ENCODE measurements around the gene BIRC5.
"Not testable (repeated sequence)": the region's sequence is repeated elsewhere in the genome, so short reads cannot be mapped to it uniquely, and the experiment has no call there.

Gene BIRC5

DNA sequence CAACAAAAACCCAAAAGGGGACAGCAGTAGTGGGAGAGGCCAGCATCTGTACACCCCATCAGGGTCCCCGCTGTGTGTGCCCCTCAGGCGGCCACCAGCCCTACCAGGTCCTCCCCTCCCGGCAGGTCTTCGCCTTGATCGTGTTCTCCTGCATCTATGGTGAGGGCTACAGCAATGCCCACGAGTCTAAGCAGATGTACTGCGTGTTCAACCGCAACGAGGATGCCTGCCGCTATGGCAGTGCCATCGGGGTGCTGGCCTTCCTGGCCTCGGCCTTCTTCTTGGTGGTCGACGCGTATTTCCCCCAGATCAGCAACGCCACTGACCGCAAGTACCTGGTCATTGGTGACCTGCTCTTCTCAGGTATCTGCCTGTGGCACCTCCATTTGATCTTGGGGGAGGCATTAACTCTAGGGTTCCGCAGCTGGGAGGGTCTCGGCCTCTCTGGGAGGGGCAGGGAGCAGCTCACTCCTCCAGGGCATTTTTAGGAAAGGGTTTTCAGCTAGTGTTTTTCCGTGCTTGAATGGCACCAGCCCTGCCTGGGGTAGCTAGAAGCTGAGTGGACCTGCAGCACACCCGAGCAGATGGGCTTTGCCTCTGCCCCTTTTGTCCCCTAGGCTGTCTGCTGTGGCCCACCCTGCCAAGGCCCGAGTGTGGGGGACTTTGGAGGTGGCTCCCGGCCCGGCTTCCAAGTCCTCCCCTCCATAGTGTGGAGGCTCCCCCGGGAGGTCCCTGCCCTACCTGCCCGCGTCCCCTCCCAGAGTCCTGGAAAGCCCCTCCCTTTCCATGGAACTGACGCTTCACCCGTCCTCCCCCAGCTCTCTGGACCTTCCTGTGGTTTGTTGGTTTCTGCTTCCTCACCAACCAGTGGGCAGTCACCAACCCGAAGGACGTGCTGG is 43.1 kb upstream of the BIRC5 start:
- TF ChIP-seq, protein P1, sequence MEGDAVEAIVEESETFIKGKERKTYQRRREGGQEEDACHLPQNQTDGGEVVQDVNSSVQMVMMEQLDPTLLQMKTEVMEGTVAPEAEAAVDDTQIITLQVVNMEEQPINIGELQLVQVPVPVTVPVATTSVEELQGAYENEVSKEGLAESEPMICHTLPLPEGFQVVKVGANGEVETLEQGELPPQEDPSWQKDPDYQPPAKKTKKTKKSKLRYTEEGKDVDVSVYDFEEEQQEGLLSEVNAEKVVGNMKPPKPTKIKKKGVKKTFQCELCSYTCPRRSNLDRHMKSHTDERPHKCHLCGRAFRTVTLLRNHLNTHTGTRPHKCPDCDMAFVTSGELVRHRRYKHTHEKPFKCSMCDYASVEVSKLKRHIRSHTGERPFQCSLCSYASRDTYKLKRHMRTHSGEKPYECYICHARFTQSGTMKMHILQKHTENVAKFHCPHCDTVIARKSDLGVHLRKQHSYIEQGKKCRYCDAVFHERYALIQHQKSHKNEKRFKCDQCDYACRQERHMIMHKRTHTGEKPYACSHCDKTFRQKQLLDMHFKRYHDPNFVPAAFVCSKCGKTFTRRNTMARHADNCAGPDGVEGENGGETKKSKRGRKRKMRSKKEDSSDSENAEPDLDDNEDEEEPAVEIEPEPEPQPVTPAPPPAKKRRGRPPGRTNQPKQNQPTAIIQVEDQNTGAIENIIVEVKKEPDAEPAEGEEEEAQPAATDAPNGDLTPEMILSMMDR (IDR thresholded peaks at IDR 0.05; ENCODE audit: insufficient read depth, low read depth, low read length, missing control alignments): no peak
- peak overlapping the region; percentile 40 for H3K4me3 ChIP-seq (ENCODE audit: low read depth, low read length)
- no peak for DNase-seq (ENCODE audit: low read depth)

DNA sequence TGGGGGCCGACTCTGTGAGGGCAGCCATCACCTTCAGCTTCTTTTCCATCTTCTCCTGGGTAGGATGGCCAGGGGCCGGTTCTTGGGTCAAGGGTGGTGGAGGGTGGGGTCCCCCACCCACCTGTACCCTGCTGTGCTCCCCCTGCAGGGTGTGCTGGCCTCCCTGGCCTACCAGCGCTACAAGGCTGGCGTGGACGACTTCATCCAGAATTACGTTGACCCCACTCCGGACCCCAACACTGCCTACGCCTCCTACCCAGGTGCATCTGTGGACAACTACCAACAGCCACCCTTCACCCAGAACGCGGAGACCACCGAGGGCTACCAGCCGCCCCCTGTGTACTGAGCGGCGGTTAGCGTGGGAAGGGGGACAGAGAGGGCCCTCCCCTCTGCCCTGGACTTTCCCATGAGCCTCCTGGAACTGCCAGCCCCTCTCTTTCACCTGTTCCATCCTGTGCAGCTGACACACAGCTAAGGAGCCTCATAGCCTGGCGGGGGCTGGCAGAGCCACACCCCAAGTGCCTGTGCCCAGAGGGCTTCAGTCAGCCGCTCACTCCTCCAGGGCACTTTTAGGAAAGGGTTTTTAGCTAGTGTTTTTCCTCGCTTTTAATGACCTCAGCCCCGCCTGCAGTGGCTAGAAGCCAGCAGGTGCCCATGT is 42.3 kb upstream of the BIRC5 start:
- peak overlapping the region; percentile 40 for H3K4me3 ChIP-seq (ENCODE audit: low read depth, low read length)
- not testable (repeated sequence) for DNase-seq (ENCODE audit: low read depth)

DNA sequence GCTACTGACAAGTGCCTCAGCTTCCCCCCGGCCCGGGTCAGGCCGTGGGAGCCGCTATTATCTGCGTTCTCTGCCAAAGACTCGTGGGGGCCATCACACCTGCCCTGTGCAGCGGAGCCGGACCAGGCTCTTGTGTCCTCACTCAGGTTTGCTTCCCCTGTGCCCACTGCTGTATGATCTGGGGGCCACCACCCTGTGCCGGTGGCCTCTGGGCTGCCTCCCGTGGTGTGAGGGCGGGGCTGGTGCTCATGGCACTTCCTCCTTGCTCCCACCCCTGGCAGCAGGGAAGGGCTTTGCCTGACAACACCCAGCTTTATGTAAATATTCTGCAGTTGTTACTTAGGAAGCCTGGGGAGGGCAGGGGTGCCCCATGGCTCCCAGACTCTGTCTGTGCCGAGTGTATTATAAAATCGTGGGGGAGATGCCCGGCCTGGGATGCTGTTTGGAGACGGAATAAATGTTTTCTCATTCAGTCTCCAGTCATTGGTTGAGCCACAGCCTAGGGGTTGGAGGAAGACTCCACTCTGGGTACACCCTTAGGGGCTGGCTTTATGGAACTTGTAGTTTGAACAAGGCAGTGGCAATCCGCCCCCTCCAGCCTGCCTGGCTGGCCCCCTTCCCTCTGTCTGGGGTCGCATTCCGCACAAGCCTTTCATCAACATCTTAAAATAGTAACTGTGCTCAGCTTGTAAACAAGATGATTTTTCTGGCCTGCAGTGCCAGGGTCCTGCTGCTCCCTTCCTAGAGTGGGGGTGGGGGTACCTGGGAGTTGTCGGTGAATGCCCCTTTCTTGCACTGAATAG is 41.6 kb upstream of the BIRC5 start:
- TF ChIP-seq, protein P1 (IDR thresholded peaks at IDR 0.05; ENCODE audit: insufficient read depth, low read depth, low read length, missing control alignments): no peak
- peak overlapping the region; percentile 40 for H3K4me3 ChIP-seq (ENCODE audit: low read depth, low read length)
- peak; percentile 40 for DNase-seq (ENCODE audit: low read depth)

DNA sequence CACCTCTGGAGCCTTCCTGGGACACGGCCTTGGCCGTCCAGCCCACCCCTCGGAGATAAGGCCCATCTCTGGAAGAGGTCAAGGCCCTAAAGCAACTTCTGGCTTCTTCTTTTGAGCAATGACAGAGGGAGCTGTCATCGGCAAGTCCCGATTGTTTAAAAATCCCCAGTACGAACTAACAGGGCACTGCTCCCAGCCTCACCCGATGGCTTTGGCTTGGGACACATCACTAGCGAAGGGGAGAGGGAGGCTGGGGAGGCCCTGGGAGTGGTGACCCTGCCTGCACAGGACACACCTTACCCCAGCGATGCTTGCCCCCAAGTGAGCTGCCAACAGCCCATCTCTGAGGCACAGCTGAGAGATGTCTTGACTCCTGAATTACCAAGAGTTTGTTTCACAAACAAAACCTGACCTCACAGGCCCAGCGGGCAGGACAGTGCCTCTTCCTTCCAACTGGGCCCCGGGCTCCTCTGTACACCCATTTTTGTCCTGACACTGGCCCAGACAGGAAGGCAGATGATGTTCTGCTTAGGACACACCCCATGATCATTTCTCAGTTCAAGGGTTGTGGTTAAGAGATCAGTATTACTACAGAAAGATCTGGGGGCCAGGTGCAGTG is 40.8 kb upstream of the BIRC5 start:
- TF ChIP-seq, protein P1 (IDR thresholded peaks at IDR 0.05; ENCODE audit: insufficient read depth, low read depth, low read length, missing control alignments): no peak
- DNase-seq (ENCODE audit: low read depth): peak; percentile 93
- H3K4me3 ChIP-seq (ENCODE audit: low read depth, low read length): peak overlapping the region; percentile 40

DNA sequence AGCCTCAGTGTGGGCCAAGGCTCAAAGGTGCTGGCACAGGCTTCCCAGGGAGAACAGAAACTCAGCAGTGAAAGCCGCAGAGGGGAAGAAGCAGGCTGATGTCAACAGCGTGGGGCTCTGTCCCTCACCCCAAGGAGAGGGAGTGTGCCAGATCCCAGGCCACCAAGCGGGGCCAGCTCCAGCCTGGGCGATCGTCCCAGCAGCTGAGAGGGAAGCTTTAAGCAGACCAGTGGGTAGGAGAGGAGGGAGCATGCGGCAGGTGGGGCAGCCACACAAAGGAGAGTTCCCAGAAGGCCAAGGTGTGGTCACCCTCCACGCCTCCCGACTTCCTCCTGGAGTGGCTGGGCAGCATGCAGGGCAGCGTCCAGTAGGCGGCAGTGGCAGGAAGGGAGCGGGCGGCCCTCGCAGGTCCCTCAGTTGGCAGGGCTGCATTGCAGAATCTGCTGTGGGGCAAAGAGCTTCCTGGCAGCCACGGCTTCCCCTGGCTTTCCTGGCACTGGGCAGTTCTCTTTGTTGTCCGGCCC is 39.6 kb upstream of the BIRC5 start:
- DNase-seq (ENCODE audit: low read depth): peak; percentile 51

DNA sequence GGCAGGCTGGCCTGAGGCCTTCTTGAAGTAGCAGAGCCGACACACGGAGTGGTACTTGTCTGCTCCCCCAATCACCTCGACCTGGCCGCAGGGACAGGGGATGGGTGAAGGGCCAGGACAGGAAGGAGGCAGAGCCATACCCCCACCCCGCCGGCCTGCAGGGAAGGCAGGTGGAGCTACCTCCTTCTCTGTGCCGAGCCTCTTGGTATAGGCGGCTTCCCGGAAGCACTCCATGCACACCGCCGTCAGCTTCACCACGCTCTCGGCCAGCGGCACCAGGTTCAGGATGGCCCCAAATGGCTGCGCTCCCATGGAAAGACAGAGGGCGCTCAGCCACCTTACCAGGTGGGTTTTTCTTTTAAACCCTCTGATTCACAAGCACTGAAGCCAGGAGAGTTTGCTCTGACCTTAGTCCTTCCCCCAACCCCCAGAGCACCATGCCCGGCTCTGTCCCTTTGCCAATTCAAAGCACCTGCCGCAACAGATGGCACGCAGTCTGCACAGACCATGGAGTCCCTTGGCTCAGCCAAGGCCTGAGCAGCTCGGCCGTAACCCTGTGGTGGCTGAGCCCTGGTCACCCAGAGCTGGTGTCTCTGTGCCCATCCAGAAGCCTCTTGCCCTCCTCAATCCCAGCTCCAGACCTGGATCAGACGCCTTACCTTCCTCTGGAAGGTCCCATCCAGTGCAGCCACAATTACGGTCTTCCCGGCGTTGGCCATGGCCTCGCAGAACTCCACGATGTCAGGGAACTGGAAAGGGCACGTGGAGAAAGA is 39.0 kb upstream of the BIRC5 start:
- TF ChIP-seq, protein P1 (IDR thresholded peaks at IDR 0.05; ENCODE audit: insufficient read depth, low read depth, low read length, missing control alignments): no peak
- H3K4me3 ChIP-seq (ENCODE audit: low read depth, low read length): no peak overlapping the region
- DNase-seq (ENCODE audit: low read depth): no peak

More for the DNA sequence above, 39.6 kb upstream of the BIRC5 start:
- TF ChIP-seq, protein P1 (IDR thresholded peaks at IDR 0.05; ENCODE audit: insufficient read depth, low read depth, low read length, missing control alignments): no peak
- no peak overlapping the region; the same call in 1 of the 2 replicates for H3K4me3 ChIP-seq (ENCODE audit: low read depth, low read length)

Data from GM12865 (cell line).